ENCODE data around the gene SERPINB3.
"Not testable (repeated sequence)": the region's sequence is repeated elsewhere in the genome, so short reads cannot be mapped to it uniquely, and the experiment has no call there.

DNA sequence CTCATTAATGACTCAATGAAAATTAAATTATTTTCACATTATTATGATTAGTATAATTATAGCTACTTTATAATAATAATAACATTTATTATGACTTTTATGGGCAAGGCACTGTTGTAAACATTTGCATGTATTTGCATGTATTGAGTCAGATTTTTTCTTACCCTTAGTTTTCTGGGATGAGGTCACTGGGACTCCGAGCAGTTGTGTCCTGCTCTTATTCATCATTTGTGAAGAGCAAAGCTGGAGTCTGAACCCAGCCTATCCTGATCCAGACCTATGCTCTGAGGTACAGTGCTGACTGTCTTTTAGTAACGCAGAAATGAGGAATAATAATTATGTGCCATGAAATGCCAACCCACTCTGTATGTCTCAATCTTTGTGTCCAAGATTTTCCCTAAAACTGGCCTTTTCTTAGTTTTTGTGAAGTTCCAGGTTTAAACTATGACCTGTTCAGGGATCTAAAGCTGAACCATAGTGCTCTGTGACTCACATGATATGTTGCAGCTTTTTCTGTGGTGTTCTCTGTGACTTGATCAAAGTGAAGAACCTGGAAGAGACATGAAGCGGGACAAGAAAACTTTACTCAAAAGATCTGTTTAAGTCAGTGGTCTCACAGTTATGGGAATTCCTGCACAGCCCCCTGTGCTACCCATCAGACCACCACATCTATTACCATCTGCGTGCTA, 18.9 kb downstream of the SERPINB3 start:
- TF ChIP-seq FOXK2 (IDR thresholded peaks at IDR 0.05); FOXA1 (IDR thresholded peaks at IDR 0.05); ARNT (IDR thresholded peaks at IDR 0.05); SP1 (IDR thresholded peaks at IDR 0.05); BHLHE40 (IDR thresholded peaks at IDR 0.05; ENCODE audit: borderline replicate concordance); NFRKB (IDR thresholded peaks at IDR 0.05); SUZ12 (IDR thresholded peaks at IDR 0.05); FOXM1 (IDR thresholded peaks at IDR 0.05; ENCODE audit: borderline replicate concordance); ELF4 (IDR thresholded peaks at IDR 0.05); LEF1 (IDR thresholded peaks at IDR 0.05; ENCODE audit: borderline replicate concordance); L3MBTL2 (conservative IDR thresholded peaks at IDR 0.05); TARDBP (IDR thresholded peaks at IDR 0.05); ZNF384 (IDR thresholded peaks at IDR 0.05): not testable (repeated sequence)
- TF ChIP-seq, protein P1, sequence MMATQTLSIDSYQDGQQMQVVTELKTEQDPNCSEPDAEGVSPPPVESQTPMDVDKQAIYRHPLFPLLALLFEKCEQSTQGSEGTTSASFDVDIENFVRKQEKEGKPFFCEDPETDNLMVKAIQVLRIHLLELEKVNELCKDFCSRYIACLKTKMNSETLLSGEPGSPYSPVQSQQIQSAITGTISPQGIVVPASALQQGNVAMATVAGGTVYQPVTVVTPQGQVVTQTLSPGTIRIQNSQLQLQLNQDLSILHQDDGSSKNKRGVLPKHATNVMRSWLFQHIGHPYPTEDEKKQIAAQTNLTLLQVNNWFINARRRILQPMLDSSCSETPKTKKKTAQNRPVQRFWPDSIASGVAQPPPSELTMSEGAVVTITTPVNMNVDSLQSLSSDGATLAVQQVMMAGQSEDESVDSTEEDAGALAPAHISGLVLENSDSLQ (IDR thresholded peaks at IDR 0.05): not testable (repeated sequence)

All from HEK293T (cell line).